Stimulated activated CD8-positive, alpha-beta memory T cell treated with anti-CD3 and anti-CD28 coated beads, Interleukin-15, amount 100 ng/mL, for 24 hours (primary cell): ENCODE measurements around the gene ZNF256.

ENCODE experiments used
- DNase-seq: peaks from one replicate; pipeline ENCODE4 v3.0.0-alpha.2; 2020; ENCODE audit warnings: low read depth

Gene ZNF256

GRCh38 chr19:57947419-57948134 lies at the start of gene ZNF256:
TSS of gene ZNF256 (minus strand) at chr19:57947706. CDS start at chr19:57947474, 232 bp downstream.
- DNase-seq = peak; percentile 80

GRCh38 chr19:57992841-57993240 lies 45.3 kb upstream of the ZNF256 start:
- no peak for DNase-seq

DNA sequence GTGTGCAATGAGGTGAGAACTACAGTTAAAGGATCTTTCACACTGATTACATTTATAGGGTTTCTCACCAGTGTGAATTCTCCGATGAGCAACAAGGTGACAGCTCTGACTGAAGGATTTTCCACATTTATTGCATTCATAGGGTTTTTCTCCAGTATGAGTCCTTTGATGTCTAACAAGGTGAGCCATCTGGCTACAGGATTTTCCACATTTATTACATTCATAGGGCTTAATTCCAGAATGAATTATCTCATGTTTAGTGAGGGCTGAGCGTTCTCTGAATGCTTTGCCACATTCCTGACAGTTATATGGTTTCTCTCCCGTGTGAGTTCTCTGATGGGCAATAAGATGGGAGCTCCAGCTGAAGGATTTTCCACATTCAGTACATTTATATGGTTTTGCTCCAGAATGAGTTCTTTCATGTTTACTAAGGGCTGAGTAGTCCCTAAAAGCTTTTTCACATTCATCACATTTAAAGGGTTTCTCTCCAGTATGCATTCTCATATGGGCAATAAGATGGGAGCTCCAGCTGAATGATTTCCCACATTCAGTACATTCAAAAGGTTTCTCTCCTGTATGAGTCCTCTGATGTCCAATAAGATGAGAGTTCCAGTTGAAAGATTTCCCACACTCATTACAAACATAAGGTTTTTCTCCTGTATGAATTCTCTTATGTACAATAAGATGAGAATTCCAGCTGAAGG lies 31.2 kb upstream of the ZNF256 start:
- DNase-seq = no peak

DNA sequence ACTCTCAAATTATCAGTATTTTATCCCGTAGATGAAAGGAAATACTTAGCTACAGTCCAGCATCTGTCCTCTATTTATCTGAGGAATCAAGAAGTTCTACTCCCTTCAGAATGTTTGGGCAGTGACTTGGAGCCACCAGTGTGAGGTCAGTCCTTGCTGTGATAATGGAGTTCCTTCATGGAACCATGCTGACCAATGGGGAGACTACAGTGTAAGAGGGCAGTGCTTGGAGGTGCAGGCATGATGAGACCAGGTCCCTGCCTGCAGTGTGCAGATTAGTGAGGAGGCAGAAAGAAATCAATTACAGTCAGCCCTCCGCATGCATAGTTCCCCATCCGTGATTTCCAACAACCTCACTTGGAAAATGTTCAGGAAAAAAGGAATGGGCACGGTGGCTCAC lies 26.9 kb upstream of the ZNF256 start, which contains the start of gene C19orf18:
TSS of gene C19orf18 (minus strand) at position 101 of the 400 bp plus-strand sequence. CDS start 102 bp downstream, outside the sequence.
- no peak for DNase-seq

DNA sequence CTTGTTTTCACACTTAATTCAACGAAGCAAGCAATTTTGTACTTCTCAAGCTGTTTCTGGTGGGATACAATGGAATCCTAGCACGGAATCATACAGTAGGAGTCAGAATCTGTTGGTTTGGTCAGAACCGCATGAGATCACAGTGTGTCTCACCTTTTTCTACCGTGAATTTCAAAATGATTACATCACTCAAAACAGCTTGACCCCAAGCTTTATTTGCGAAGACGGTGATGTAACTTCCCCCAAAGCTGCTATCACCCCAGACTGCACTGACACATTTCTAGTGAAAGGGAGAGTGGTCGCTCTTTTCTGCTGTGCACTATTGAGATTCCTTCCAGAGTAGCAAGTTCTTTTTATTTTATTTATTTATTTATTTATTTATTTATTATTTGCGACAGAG lies 17.3 kb upstream of the ZNF256 start:
- no peak for DNase-seq

- no peak for DNase-seq
Measured at GRCh38 chr19:57961785-57962184, 14.3 kb upstream of the ZNF256 start.

DNA sequence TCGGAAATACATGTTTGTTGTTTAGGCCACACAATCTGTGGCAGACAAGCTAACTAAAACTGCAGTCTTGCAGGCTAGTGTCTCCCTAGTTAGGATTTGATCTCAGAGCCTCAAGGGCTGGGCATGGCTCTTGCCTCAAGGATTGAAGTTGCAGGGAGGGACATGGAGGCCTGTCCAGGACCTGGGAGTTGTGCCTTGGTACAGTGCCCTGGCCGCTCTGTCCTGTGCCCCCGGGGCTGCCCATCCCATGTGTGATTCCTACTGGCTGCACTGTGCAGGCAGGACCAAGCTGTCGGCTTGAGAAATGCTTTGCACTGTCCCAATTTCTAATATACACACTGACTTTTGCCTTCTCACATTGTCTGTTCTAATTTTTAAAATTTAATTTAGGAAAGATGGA lies 7.5 kb upstream of the ZNF256 start:
- DNase-seq = no peak

- DNase-seq = no peak
Measured at GRCh38 chr19:57949702-57950101, 2.2 kb upstream of the ZNF256 start.

DNA sequence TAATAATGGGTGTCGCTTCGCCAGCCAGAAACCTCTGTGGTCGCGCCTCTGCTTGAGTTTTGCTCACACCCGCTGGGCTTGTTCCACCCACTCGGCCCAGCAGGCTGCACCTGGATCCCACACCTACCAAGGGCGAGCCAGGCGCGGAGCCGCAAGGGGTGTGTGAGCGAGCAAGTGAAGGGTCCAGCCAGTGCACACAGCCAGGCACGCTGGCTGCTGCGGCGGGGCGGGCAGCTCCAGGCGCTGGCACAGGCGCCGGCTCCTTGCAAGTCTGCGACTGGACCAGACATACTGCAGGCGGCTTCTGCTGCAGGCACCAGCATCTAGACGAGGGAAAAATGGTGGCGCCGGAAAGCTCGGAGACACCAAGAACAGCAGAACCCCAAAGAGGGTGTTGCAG lies 1.8 kb upstream of the ZNF256 start:
- DNase-seq = no peak

DNA sequence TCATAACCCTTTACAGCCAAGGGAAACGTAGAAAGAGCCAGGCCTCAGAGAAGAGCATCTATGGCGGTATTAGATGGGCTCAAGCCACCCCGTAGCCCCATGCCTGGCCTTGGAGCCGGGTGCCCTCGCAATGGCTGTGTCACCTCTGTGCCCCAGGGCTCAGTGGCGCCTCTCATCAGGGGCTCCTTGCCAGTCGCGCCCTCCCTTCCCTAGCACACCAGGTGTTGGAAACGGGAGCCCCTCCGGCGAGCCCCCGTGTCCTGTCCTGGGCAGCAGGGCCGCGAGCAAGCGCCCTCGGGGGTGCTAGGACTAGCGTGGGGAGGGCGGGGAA lies 453 bp downstream of the ZNF256 start:
- peak; percentile 5 for DNase-seq

DNA sequence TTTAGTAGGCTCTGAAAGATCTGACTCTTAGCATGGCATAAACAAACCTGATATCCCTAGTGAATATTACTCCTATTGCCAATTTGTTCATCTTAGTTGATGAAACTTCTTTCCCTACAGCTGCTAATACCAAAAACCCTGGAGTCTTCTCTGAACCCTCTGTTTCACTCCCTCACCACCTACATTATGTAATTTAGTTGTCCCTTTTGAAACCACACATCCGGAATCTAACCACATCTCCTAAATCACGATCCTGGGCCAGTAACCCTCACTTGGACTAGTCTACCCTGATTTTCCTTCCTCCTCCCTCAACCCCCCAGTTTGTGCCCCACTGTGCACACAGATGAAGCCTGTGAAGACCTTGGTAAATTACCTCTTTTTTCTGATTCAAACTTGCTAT lies 1.2 kb downstream of the ZNF256 start:
- DNase-seq = no peak

- no peak for DNase-seq
Measured at GRCh38 chr19:57941593-57941992, 5.9 kb downstream of the ZNF256 start.

DNA sequence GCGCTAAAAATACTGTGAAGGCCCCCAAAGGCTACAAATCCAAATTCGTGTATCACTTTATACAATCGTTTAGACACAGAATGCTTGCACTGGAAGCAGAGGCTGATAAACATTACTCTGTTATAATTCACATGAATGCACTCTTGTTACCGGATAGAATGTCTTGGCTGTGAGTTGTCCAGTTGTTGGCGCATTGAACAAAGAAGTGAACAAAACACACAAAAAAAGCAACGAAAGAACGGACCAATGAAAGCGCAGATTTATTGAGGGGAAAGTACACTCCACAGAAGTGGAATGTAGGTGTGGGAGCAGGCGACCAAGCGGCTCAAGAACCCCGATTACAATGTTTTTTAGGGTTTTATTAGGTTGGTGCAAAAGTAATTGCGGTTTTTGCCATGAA lies 11.8 kb downstream of the ZNF256 start:
- DNase-seq = no peak

GRCh38 chr19:57934820-57935665 lies 12.5 kb downstream of the ZNF256 start, which contains the start of gene ZNF418:
TSS of gene ZNF418 (minus strand) at chr19:57935402. CDS start at chr19:57933822, 1,580 bp downstream.
- no peak for DNase-seq

GRCh38 chr19:57927587-57927986 lies 19.9 kb downstream of the ZNF256 start:
- DNase-seq = no peak

GRCh38 chr19:57916168-57916995 lies 31.1 kb downstream of the ZNF256 start, which contains the start of gene ZNF417:
TSS of gene ZNF417 (minus strand) at chr19:57916592. CDS start at chr19:57916411, 181 bp downstream.
- DNase-seq = peak; percentile 53

DNA sequence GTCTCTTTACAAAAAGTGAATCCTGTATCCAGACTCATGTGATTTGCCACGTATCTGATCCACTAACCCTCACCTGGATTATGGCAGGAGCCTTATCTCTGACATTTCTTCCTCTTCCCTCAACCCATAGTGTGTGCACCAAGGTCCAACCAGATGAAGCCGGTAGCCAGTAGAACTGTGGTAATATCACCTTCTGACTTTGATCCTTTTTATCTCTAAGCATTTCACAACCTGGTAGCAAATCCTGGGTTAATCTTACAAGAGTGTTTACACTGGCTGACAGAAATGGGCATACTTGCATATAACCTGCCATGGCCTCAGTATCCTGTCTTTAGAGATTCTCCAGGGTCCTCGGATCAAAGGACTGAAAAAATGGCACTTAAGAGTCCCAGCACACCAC lies 33.0 kb downstream of the ZNF256 start:
- no peak for DNase-seq

DNA sequence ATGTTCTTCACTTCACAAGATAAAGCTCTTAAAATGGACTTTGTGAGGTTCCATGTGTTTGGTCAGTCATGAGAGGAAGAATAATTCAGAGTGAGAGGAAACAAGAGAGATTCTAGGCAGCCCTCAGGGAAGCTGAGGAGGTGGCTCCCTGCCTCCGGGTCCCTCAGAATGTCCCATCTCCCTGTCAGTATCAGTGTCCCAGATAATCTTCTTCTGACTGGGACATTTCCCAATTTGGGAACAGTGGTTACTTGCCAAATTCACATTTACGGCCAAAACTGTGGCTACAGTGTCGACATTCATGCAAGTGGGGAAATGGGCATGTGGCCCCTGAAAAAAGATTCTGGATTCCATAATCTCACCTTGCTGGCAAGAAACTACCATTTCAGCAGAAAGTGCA lies 40.1 kb downstream of the ZNF256 start:
- DNase-seq = no peak

GRCh38 chr19:57905258-57905657 lies 42.2 kb downstream of the ZNF256 start:
- DNase-seq = no peak

GRCh38 chr19:57903618-57904184 lies 43.8 kb downstream of the ZNF256 start:
- no peak for DNase-seq

GRCh38 chr19:57900311-57900710 lies 47.2 kb downstream of the ZNF256 start:
- DNase-seq = no peak
